ENCODE measurements around the gene PODXL.

PODXL gene

GRCh38 chr7:131556053-131556908 is at the start of gene PODXL:
Gene PODXL, minus strand, starts transcription at chr7:131556628. Its CDS starts 269 bp downstream, at chr7:131556359.
- peak; percentile 97 for DNase-seq (ENCODE audit: low spot score)

GRCh38 chr7:131605280-131605878 is 49.0 kb upstream of the PODXL start:
- no peak for DNase-seq (ENCODE audit: low spot score)

DNA sequence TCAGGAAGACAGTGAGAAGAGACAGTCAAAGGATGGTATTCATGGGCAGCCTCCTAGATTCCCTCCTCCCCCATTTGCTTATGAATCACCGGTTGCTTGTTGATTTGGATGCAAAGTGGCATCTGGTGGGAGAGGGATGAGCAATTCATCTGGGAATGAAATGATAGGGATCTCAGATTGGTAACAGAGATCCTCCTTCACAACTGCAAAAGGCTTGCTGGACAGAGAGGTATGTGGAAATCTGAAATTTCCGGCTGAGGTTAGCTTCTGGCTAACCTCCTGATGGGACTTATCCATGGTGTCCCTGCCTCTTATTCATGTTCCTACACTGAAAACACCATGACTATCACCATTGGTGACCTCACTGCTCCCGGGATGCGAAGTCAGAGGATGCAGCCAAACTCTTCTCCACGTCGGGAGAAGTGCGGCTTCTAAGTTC is 48.4 kb upstream of the PODXL start:
- peak; percentile 79 for DNase-seq (ENCODE audit: low spot score)

GRCh38 chr7:131603932-131604331 is 47.5 kb upstream of the PODXL start:
- DNase-seq (ENCODE audit: low spot score): no peak

- no peak for DNase-seq (ENCODE audit: low spot score)
These were observed 46.6 kb upstream of the PODXL start for GRCh38 chr7:131602994-131603372.

- peak; percentile 49 for DNase-seq (ENCODE audit: low spot score)
These were observed 46.0 kb upstream of the PODXL start for GRCh38 chr7:131602304-131602993.

DNA sequence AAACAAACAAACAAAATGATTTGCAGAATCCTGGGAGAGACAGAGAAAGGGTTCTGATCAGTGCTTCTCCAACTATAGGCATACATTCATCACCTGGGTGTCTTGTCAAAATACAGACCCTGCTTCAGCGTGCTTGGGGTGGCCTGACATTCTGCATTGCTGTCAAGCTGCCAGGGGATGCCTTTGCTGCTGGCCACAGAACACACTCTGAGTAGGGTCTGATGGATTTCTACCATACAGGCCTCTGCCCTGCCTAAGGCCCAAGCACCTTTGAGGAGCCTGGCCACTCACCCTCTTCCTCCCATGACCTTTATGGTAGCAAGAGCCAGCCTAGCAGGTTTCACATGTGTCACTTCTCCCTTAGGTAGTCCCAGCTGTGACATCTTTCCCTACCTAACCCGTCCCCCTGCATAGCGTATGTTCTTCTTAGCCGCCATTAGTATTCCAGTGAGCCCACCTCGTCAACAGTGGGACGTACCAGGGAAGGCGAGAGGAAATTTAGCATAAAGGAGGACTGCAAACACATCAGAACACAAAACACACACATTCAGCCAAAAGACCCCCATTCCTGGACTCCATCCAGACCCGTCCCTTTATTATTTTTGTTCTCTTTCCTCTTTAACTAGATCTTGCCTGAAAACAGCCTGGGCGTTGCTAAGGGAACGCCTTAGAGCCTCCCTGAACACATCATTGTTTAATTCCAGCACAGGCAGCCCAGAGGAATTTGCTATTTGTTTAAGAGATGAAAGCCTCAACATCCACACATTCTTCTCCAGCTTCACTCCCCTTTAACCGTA is 43.9 kb upstream of the PODXL start:
- DNase-seq (ENCODE audit: low spot score): peak; percentile 81

GRCh38 chr7:131596785-131597184 is 40.4 kb upstream of the PODXL start:
- no peak for DNase-seq (ENCODE audit: low spot score)

DNA sequence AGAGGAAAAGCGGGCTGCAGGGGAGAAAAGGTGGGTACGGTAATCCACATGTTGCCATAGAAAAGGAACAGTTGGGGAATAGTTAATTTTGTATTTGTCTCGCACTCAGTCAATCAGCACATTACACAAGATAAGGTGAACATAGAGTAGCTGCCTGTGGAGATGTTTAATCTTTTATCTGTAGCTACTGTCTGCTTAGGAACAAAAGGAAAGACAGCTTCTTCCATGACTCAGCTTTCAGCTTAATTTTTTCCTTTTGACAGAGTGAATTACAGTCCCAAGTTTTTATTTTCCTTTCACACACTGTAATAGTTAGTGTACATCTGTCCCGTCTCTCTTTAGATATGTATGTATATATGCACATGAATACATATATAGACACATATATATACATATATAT is 39.3 kb upstream of the PODXL start:
- no peak for DNase-seq (ENCODE audit: low spot score)

DNA sequence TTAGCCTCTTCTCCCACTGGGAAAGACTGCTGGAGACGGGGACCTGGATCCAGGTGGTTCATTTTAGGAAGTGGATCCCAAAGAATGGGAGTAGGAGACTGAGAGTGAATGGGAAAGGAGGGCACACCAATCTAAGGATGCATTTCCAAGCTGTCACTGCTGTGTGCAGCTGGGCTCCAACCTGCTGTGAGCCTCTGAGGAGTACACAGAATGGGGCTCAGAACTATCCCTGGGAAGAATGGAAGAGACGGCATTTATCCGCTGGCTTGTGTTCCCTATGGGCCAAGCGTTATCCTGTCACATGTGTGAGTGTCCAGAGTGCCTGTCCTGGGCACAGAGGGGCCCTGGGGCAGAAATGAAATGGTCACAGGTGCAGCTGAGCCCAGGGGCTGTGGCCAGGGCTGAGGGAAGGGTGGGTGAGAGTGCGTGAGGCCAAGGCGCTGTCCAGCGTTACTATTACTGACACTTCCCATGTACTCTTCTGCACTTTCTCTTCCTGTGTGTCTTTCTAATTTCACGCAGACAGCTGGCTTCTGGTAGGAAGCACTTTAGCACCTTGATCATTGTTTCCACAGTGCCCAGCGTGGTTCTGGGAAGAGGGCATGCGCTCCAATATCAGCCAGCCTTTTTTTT is 35.4 kb upstream of the PODXL start:
- no peak for DNase-seq (ENCODE audit: low spot score)

GRCh38 chr7:131587315-131587923 is 31.0 kb upstream of the PODXL start:
- DNase-seq (ENCODE audit: low spot score): no peak

GRCh38 chr7:131586759-131587158 is 30.3 kb upstream of the PODXL start:
- DNase-seq (ENCODE audit: low spot score): no peak

DNA sequence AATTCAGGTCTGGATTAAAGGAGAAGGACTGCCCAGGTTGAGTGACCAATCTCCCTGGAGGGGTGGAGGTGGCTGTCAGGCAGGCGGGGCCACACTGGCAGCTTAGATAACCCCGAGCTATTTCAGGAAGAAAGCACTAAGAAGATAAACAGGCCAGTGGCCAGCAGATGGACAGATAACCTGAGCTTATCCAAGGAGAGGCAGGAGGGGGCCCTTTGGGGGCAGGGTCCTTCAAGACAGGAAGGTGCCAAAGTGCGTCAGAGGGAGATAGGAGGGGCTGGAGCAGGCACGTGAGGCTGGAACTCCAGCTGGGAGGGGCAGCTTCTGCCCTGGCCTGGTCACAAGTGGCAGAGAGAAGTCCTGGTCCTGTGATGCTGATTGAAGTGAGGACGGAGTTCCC is 29.8 kb upstream of the PODXL start:
- DNase-seq (ENCODE audit: low spot score): no peak

DNA sequence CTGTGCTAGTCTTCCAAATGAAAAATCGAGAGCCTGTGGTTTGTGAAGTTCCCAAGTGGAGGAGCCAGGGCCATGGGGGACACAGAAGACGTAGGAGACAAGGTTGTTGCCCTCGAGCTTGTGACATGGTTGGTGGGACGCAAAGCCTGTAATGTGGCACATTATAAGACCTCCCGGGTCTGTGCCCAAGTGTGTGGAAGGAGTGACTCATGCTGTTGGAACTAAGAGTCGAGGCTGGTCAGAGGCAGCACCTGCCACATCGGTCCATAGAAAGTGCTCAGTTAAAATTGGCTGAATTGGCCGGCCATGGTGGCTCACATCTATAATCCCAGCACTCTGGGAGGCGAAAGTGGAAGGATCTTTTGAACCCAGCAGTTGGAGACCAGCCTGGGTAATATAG is 27.0 kb upstream of the PODXL start:
- DNase-seq (ENCODE audit: low spot score): no peak

- DNase-seq (ENCODE audit: low spot score): no peak
These were observed 25.0 kb upstream of the PODXL start for GRCh38 chr7:131581241-131582051.

- DNase-seq (ENCODE audit: low spot score): no peak
These were observed 22.2 kb upstream of the PODXL start for GRCh38 chr7:131578602-131579001.

DNA sequence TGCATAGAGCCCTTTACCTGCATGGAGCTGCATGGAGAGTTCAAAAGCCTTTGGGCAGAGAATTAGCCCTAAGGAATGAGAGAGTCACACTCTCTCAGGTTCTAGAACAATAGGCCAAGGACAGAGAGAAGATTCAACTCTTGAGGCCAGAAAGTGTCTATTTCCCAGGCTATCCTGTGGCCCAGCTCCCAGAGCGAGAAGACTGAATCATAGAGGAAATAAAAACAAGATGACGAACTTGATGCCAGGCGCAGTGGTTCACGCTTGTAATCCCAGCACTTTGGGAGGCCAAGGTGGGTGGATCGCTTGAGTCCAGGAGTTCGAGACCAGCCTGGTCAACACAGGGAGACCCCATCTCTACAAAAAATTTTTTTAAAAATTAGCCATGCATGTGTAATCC is 18.3 kb upstream of the PODXL start:
- peak; percentile 69 for DNase-seq (ENCODE audit: low spot score)

DNA sequence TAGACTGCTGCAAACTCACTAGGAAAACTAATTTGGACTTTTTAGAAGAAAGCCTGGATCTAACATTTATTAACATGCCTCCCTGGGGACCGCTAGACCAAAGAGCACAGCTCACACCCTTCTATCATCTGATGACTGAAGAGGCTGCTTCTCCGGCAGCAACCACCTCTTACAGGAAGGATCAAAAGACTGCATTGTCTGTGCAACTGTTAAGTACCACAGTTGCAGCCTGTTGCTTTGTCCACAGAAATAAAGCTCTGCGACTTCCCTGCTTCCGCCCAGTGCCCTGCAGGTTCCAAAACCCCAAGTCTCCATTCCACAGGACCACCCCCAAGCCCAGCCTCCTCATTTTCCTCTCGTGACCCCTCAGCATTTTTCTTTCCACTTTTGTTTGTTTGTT is 14.0 kb upstream of the PODXL start:
- no peak for DNase-seq (ENCODE audit: low spot score)

DNA sequence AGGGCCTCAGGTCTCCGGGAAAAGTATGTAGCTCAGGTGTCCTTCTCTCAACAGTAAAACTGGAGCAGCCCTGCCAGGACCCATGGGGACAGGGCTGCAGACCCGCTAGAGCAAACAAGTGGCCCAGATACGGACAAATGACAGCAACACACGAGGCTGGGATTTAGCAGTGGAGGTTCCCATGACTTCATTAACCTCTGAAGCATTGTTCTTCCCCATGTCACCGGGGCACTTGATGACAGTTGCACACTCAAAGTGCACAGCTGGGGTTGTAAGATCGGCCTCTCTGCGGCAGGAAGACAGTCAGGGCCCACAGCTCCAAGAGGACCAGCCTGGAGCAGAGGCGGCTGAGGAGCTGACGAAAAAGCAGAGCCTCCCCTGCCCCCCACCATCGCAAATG is 12.5 kb upstream of the PODXL start:
- no peak for DNase-seq (ENCODE audit: low spot score)

- DNase-seq (ENCODE audit: low spot score): no peak
These were observed 12.1 kb upstream of the PODXL start for GRCh38 chr7:131568510-131568909.

Data from AG20443 (cell line).